HG02759 (cell line): Measurements from ENCODE around the gene ZNF582.
"Not testable (repeated sequence)": the region's sequence is repeated elsewhere in the genome, so short reads cannot be mapped to it uniquely, and the experiment has no call there.

Experiments used
- ATAC-seq: cut with Tn5 transposase; IDR thresholded peaks from one replicate; pipeline ENCODE4 v1.9.1; 2021; ENCODE audit warnings: mild to moderate bottlenecking, moderate library complexity; ENCODE audit not compliant: unreplicated experiment

The ZNF582 gene

GRCh38 chr19:56355517-56355916, 37.8 kb downstream of the ZNF582 start:
- no peak for ATAC-seq

- ATAC-seq, result no peak
These were observed 42.1 kb downstream of the ZNF582 start for GRCh38 chr19:56351208-56351607.

DNA sequence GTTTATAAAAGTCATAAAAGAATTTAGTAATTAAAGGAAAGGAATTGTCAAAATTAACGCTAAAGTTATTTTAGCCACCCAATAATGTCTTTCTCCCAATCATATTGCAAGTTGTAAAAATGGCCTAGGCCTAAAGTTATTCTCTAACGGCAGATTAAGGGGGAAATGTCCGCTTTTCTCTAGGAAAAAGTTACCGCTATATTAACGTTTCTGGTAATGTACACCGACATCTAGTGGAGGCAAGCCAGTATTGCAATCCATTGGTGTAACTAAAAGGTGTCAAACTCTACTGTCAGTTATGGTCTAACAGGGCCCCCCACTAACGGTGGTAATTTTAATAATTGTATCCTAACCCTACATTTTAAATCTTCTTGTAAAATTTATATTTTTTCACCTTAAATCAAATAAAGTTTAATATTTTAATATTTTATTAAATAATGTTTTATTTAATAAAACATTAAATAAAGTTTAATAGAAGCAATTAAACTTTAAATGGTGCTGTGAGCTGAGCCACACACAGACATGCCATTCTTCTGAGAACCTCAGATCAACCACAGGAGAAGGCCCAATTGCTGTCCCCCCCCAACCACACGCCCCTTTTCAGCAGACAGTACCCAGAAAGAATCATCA, 42.8 kb downstream of the ZNF582 start:
- no peak for ATAC-seq

- ATAC-seq, result no peak
These were observed 45.0 kb downstream of the ZNF582 start for GRCh38 chr19:56348289-56348877.

GRCh38 chr19:56347163-56347778, 46.1 kb downstream of the ZNF582 start:
- no peak for ATAC-seq

DNA sequence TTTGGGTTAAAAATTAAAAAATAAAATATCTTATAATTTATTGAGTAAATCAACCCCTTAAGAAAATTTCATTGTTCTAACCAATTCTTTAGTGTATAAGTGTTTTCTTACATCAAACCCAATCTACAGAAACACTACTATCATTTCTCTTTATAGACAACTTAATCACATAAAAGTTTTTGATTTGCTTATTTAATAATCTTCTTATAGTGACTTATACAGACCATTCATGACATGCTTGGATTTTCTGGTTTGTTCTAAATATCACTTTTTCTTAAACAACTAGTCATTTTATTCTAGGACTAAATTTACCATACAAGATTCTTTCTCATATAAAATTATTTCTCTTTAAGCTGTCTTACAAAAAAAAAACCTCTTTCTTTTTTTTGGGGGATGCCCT, 51.4 kb downstream of the ZNF582 start:
- no peak for ATAC-seq

- ATAC-seq, result not testable (repeated sequence)
These were observed 54.3 kb downstream of the ZNF582 start for GRCh38 chr19:56339031-56339430.

- not testable (repeated sequence) for ATAC-seq
These were observed 56.3 kb downstream of the ZNF582 start for GRCh38 chr19:56337077-56337476.

DNA sequence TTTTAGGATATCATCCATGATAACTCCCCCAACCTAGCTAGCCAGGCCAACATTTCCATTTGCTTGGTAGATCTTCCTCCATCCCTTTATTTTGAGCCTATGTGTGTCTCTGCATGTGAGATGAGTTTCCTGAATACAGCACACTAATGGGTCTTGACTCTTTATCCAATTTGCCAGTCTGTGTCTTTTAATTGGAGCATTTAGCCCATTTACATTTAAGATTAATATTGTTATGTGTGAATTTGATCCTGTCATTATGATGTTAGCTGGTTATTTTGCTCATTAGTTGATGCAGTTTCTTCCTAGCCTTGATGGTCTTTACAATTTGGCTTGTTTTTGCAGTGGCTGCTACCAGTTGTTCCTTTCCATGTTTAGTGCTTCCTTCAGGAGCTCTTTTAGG, 58.0 kb downstream of the ZNF582 start:
- not testable (repeated sequence) for ATAC-seq

DNA sequence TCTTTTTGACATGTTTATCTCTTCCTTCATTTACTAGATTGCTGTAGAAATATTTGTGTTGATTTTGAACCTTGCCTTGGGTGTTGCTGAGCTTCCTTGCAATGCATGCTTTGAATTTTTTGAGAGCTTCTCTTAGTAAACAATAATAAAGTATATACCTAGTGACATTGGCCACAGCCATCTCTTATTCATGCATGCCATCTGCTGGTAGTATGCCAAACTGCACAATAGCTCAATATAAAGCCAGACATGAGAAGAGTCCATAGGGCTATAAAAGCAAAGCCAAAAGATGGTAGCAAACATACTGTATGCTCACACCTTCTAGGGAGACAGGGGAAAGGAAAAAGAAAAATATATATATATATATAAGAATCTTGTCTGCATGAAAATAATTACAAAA, 59.8 kb downstream of the ZNF582 start:
- no peak for ATAC-seq
